BJ (cell line): Measurements from ENCODE around the gene WDSUB1. TPM values are rescaled to one million over a fixed set of nuclear protein-coding genes. Genes with fewer than 3 reads are reported as not detected.
A peak's percentile ranks its signal among the peaks of the same experiment; 100 is the strongest.

Experiments used
- CTCF ChIA-PET: fragments of 350-600 bp; formaldehyde crosslinking; extraction: SDS; loops from one replicate; lab custom pipeline; 2021; ENCODE audit warnings: antibody characterized with exemption, inconsistent platforms; lab: Yijun Ruan, JAX
- POLR2A ChIA-PET: fragments of 300-600 bp; sonication (Branson Sonifier 250); formaldehyde crosslinking; extraction: SDS; loops from one replicate; lab custom pipeline; 2021; ENCODE audit warnings: antibody characterized with exemption; lab: Charles Lee
- DNase-seq: peaks from one replicate; pipeline ENCODE4 v3.0.0-alpha.2; 2011; ENCODE audit warnings: low read depth
- H3K27me3 ChIP-seq: 2 replicates; pipeline ENCODE4 v1.6.0; 2011; ENCODE audit warnings: low read length; ENCODE audit not compliant: control insufficient read depth, insufficient read depth
- H3K36me3 ChIP-seq: 2 replicates; pipeline ENCODE4 v1.5.1; 2011; ENCODE audit warnings: low read length; ENCODE audit not compliant: control insufficient read depth, insufficient read depth
- H3K4me3 ChIP-seq: 2 replicates; pipeline ENCODE4 v1.5.1; 2011; ENCODE audit warnings: low read depth, mild to moderate bottlenecking, control low read depth, low read length
- CTCF ChIP-seq: IDR thresholded peaks from 2 replicates; pipeline ENCODE4 v1.5.1; 2011; ENCODE audit warnings: low read depth, mild to moderate bottlenecking, control low read depth, inconsistent platforms, low read length, moderate library complexity; ENCODE audit not compliant: insufficient read depth
- polyA minus RNA-seq: library from RNA; depleted of rRNA, polyadenylated mRNA; stranded (reverse); fragments of >200 nt; gene quantifications from 2 replicates; pipeline ENCODE4 v1.2.3, GENCODE V29; 2011; rRNA and poly(A)+ RNA removed
- polyA plus RNA-seq: library from polyadenylated mRNA; depleted of rRNA; stranded (reverse); fragments of >200 nt; gene quantifications from 2 replicates; pipeline ENCODE4 v1.2.3, GENCODE V29; 2011; rRNA removed

Gene WDSUB1
- polyA plus RNA-seq (4.5 and 7.0 TPM in 2 replicates), polyA minus RNA-seq (6.1 and 6.7 TPM in 2 replicates)

DNA sequence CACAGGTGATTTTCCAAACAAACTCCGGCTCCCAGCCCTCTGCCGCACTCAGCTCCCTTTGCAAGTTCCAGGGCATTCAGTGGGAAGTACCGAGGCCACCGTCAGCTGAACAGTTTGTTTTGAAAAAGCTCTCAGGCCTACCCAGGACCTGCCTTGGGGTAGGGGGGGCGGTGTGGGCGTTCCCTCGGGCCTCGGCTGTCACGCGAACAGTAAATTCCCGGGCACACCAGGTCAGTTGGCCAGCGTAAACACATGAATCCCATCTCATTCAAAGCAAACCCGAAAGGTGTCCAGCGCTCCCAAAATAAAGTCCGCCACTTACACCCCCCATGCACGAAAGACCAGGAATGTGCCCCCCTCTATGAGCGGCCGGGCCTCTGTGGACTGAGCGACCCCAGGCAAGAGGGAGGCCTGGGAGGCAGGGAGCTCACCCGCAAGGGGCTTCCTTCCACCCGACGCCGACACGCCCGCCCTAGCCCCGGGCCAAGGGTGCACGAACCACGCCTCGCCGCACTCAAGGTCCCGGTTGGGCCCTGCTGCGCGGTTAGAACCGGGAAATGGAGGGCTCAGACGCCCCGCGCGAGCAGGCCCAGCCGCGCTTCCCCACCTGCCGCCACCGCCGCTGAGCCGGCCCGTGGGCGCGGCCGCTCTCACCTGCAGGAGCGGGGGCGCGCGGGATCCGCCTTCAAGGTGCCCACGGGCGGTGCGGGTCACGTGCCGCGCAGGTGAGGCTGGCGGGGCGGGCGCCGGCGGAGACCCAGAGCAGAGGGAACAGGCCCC is at the start of gene WDSUB1:
Gene WDSUB1, minus strand, starts transcription at position 775 of the 780 bp plus-strand sequence. CDS start 3,634 bp downstream, outside the sequence.
- Histone ChIP-seq H3K27me3 (no peaks in the 10 kb centered on the region), H3K36me3 (no peaks in the 10 kb centered on the region), H3K4me3 (peak within 1 kb of the TSS; percentile 76)
- peak; percentile 16 for DNase-seq
- ChIA-PET CTCF (no interaction called here), POLR2A (no interaction called here)
- TF ChIP-seq CTCF: no peak

DNA sequence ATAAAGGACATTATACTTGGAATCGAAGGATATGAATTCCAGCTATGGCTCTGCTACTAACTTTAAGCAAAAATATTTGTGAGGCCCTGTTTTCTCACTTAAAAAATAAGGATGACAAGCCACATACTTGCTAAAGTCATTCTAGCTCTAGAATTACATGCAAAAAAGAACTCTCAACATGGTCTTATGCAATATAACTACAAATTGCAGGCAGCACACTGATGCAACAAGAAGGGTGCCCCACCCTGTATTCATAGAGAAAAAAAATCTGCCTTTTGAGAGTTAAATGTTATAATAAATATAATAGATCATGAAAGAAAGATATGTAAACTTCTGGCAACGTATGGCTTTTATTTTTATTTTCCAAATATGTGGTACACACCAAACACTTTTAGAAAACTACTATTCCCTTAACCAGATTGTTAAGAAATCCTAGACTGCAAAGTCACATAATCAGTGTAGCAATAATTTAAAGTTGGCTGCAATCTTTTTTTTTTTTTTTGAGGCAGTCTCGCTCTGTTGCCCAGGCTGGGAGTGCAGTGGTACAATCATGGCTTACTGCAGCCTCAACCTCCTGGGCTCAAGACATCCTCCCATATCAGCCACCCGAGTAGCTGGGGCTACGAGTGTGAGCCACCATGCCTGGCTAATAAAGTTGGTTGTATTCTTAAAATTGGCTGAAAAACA is 40.2 kb upstream of the WDSUB1 start:
- TF ChIP-seq CTCF: no peak
- POLR2A ChIA-PET: no interaction called here
- H3K36me3 ChIP-seq: peaks cover 6% of the 10 kb centered on the region
- CTCF ChIA-PET: no interaction called here
- no peaks in the 10 kb centered on the region for H3K27me3 ChIP-seq
- DNase-seq: peak; percentile 36
- H3K4me3 ChIP-seq: no peak overlapping the region

DNA sequence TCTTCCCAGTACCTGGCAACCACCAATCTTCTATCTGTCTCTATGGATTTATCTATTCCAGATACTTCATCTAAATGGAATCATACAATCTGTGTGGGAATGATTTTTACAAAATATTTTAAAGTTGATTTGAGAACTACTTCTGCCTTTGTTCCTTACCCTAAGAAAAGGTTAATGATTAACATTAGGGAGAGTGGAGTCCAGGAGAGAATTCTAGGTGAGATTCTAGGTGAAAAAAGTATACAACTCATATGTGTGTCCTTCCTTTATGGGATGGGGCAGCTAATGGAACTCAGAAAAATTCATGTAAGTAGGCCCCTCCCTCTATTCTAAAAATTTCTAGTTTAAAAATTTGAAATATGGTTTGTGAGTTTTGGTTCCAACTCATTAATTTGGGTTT is 35.9 kb upstream of the WDSUB1 start:
- Histone ChIP-seq H3K27me3 (no peaks in the 10 kb centered on the region), H3K36me3 (no peaks in the 10 kb centered on the region), H3K4me3 (no peak overlapping the region)
- DNase-seq: no peak
- no peak for TF ChIP-seq CTCF
- POLR2A ChIA-PET: no interaction called here
- CTCF ChIA-PET: no interaction called here

- no peak overlapping the region for H3K4me3 ChIP-seq
- no peak for TF ChIP-seq CTCF
- H3K27me3 ChIP-seq: no peaks in the 10 kb centered on the region
- ChIA-PET CTCF (no interaction called here), POLR2A (no interaction called here)
- H3K36me3 ChIP-seq: no peaks in the 10 kb centered on the region
- no peak for DNase-seq
Measured at GRCh38 chr2:159317392-159318088, 31.0 kb upstream of the WDSUB1 start.

DNA sequence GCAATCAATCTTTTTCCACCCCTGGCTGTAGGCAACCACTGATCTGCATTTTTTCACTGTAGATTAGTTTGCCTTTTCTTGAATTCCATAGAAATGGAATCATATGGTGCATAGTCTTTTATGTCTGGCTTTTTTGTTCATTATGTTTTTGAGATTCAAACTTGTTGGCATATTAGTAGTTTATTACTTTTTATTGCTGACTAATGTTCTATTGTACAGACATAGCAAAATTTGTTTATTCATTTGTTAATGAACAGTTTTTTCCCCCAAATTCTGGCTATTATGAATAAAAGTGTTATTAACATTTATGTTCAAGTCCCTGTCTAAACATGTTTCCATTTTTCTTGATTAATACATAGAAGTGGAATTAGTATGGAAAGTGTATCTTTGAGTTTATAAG is 21.4 kb upstream of the WDSUB1 start:
- ChIA-PET CTCF (no interaction called here), POLR2A (no interaction called here)
- no peak for TF ChIP-seq CTCF

More for the DNA sequence above, 21.4 kb upstream of the WDSUB1 start:
- no peaks in the 10 kb centered on the region for H3K27me3 ChIP-seq
- DNase-seq: no peak
- H3K36me3 ChIP-seq: no peaks in the 10 kb centered on the region
- H3K4me3 ChIP-seq: no peak overlapping the region
